Endothelial cell (in vitro differentiated cells): Measurements from ENCODE around the gene NRXN2. TPM values are rescaled to one million over a fixed set of nuclear protein-coding genes. Genes with fewer than 3 reads are reported as not detected.
"Not testable (repeated sequence)": the region's sequence is repeated elsewhere in the genome, so short reads cannot be mapped to it uniquely, and the experiment has no call there.

ENCODE experiments used
- DNase-seq: peaks from one replicate; pipeline ENCODE4 v3.0.0; 2021; ENCODE audit warnings: low spot score
- H3K27ac Mint-ChIP-seq: one replicate; pipeline ENCODE4 v1.8.0; 2021; ENCODE audit warnings: mixed read lengths, inconsistent platforms; ENCODE audit not compliant: unreplicated experiment
- H3K27me3 Mint-ChIP-seq: one replicate; pipeline ENCODE4 v1.8.0; 2021; ENCODE audit warnings: mild to moderate bottlenecking, moderate library complexity, mixed read lengths, inconsistent platforms; ENCODE audit not compliant: unreplicated experiment
- H3K36me3 Mint-ChIP-seq: one replicate; pipeline ENCODE4 v1.8.0; 2021; ENCODE audit warnings: mild to moderate bottlenecking, low read depth, mixed read lengths, inconsistent platforms; ENCODE audit not compliant: unreplicated experiment
- H3K4me1 Mint-ChIP-seq: one replicate; pipeline ENCODE4 v1.8.0; 2021; ENCODE audit warnings: mild to moderate bottlenecking, mixed read lengths, inconsistent platforms; ENCODE audit not compliant: unreplicated experiment
- H3K4me3 Mint-ChIP-seq: one replicate; pipeline ENCODE4 v1.8.0; 2021; ENCODE audit warnings: mild to moderate bottlenecking, mixed read lengths, inconsistent platforms; ENCODE audit not compliant: unreplicated experiment
- H3K9me3 Mint-ChIP-seq: one replicate; pipeline ENCODE4 v1.8.0; 2021; ENCODE audit warnings: mixed read lengths, inconsistent platforms; ENCODE audit not compliant: unreplicated experiment
- total RNA-seq: library from RNA; stranded (reverse); fragmentation: NEBNext Ultra II Directional; extraction: Animal tissue kit (Norgen Biotek cat#: 25700); gene quantifications from one replicate; pipeline ENCODE4 v1.2.1, GENCODE V29; 2021; ENCODE audit not compliant: unreplicated experiment
- TF ChIP-seq, protein P1 (sequence below): fragments of 200-600 bp; sonication (generic); IDR thresholded peaks from one replicate; pipeline ENCODE4 v1.5.0; 2021; ENCODE audit warnings: antibody characterized with exemption; ENCODE audit not compliant: unreplicated experiment

The NRXN2 gene
- total RNA-seq, 1 donor from 2014 or later = 11.5 TPM

DNA sequence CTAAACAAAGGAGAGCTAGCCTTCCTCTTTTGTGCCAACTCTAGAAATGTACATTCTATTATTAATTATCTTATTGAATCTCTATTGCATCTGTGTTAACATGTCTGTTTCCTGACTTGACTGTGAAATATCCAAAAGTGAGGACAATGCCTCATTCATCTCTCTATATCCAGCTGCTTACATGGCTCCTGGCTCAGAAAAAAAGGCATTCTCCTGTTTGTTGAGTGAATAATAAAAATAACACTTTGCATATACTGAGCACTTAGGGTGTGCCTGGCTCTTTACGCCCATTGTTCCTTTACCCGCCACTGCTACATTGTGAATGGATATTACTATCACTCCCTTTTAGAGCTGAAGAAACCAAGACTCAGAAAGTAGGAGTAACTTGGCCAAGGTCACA lies 19.9 kb downstream of the NRXN2 start:
- Mint-ChIP-seq H3K4me1 (peaks cover 4% of the 10 kb centered on the region), H3K9me3 (no peaks in the 10 kb centered on the region), H3K27me3 (peaks cover 7% of the 10 kb centered on the region), H3K27ac (no peak overlapping the region), H3K36me3 (no peaks in the 10 kb centered on the region), H3K4me3 (no peak overlapping the region)
- TF ChIP-seq, protein P1, sequence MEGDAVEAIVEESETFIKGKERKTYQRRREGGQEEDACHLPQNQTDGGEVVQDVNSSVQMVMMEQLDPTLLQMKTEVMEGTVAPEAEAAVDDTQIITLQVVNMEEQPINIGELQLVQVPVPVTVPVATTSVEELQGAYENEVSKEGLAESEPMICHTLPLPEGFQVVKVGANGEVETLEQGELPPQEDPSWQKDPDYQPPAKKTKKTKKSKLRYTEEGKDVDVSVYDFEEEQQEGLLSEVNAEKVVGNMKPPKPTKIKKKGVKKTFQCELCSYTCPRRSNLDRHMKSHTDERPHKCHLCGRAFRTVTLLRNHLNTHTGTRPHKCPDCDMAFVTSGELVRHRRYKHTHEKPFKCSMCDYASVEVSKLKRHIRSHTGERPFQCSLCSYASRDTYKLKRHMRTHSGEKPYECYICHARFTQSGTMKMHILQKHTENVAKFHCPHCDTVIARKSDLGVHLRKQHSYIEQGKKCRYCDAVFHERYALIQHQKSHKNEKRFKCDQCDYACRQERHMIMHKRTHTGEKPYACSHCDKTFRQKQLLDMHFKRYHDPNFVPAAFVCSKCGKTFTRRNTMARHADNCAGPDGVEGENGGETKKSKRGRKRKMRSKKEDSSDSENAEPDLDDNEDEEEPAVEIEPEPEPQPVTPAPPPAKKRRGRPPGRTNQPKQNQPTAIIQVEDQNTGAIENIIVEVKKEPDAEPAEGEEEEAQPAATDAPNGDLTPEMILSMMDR = no peak
- no peak for DNase-seq

DNA sequence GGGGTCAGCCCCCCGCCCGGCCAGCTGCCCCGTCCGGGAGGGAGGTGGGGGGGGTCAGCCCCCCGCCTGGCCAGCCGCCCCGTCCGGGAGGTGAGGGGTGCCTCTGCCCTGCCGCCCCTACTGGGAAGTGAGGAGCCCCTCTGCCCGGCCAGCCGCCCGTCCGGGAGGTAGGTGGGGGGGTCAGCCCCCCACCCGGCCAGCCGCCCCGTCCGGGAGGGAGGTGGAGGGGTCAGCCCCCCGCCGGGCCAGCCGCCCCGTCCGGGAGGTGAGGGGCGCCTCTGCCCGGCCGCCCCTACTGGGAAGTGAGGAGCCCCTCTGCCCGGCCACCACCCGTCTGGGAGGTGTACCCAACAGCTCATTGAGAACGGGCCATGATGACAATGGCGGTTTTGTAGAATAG lies 21.0 kb downstream of the NRXN2 start:
- not testable (repeated sequence) for DNase-seq, H3K36me3 Mint-ChIP-seq, H3K27me3 Mint-ChIP-seq

DNA sequence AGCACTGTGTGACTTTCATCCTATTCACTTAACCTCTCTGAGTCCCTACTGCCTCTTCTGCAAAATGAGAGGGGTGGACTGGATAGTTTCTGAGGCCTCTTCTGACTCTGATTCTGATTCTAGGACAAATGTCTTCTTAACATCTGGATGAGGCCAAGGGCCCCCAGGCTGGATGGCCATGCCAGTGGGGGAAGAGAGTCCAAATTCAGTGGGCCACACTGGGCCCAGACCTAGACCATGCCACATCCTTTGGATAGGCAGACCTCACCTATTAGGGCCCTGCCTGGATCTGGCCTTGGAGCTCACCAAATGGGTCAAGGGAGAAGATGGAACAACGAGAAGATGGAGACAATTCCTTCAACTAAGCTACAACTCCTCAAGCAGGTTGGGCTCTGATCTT lies 24.6 kb downstream of the NRXN2 start:
- Mint-ChIP-seq H3K27me3 (peaks cover 8% of the 10 kb centered on the region), H3K36me3 (no peaks in the 10 kb centered on the region), H3K27ac (no peak overlapping the region), H3K4me1 (peaks cover 20% of the 10 kb centered on the region), H3K4me3 (no peak overlapping the region), H3K9me3 (no peaks in the 10 kb centered on the region)
- DNase-seq = no peak
- TF ChIP-seq, protein P1 = no peak

More for the DNA sequence above, 21.0 kb downstream of the NRXN2 start:
- H3K9me3 Mint-ChIP-seq, H3K4me1 Mint-ChIP-seq, H3K4me3 Mint-ChIP-seq, H3K27ac Mint-ChIP-seq: not testable (repeated sequence)

DNA sequence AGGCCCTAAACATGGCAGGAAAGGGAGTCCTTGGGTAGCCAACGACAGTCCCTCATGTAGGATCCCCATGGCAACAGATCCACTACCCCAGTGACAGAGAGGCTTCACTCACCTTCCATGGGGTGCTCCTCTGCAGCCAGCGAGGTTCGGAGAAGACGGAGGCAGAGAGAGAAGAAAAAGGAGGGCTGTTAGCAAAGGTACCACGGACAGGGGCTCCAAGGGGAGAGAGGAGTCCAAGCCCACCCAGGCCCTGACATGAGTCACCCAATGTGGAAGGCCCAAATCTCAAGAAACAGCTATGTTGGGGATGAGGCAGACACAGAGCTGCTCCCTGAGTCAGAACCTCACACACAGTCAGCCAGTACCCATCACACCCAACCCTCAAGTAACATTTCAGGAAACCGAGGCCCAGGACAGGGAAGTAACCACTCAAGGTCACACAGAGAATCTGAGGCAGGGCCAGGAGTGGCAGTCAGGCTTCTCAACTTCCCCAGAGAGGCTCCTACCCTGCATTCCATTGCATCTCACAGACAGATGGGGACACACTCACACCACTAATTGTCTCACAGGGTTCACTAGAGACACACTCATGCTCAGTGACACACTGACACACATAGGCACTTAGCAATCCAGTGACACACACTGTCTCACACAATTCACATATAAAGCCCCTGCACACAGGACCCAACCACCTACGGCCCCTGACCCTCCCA lies 25.2 kb downstream of the NRXN2 start:
- H3K27me3 Mint-ChIP-seq = peaks cover 7% of the 10 kb centered on the region
- peaks cover 26% of the 10 kb centered on the region for H3K4me1 Mint-ChIP-seq
- TF ChIP-seq, protein P1 = no peak
- H3K36me3 Mint-ChIP-seq = no peaks in the 10 kb centered on the region
- H3K9me3 Mint-ChIP-seq = no peaks in the 10 kb centered on the region
- H3K4me3 Mint-ChIP-seq = no peak overlapping the region
- DNase-seq = no peak
- no peak overlapping the region for H3K27ac Mint-ChIP-seq

DNA sequence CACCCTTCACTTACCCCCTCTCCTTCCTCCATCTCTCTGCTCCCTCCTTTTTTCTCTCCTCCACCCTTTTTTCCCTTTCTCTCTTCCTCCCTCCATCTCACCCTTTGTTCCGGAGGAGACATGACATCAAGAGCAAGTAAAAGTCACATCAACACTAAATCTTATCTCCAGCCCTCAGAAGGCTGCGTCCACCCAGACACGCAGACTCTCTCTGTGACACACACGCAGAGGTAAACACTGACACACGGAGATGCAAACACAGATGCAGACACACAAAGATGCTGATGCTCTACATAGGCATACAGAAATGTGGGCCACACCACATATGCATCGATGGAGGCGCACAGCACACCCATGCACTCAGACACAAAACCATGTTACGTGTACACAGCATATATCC lies 27.0 kb downstream of the NRXN2 start:
- peaks cover 7% of the 10 kb centered on the region for H3K27me3 Mint-ChIP-seq
- no peak overlapping the region for H3K27ac Mint-ChIP-seq
- H3K4me3 Mint-ChIP-seq = no peak overlapping the region
- H3K4me1 Mint-ChIP-seq = peaks cover 33% of the 10 kb centered on the region
- DNase-seq = no peak
- TF ChIP-seq, protein P1 = no peak
- H3K9me3 Mint-ChIP-seq = no peaks in the 10 kb centered on the region
- no peaks in the 10 kb centered on the region for H3K36me3 Mint-ChIP-seq
